PC-9 (cell line): ENCODE data around the gene SMIM22.
"Not testable (repeated sequence)": the region's sequence is repeated elsewhere in the genome, so short reads cannot be mapped to it uniquely, and the experiment has no call there.

Experiments
- EZH2 ChIP-seq: fragments of 200-600 bp; sonication (generic); IDR thresholded peaks from 2 replicates; pipeline ENCODE4 v1.8.0; 2017; ENCODE audit warnings: antibody characterized with exemption, low read depth
- TF ChIP-seq, protein P1 (sequence below): fragments of 200-600 bp; sonication (generic); conservative IDR thresholded peaks from 2 replicates; pipeline ENCODE4 v1.6.1; 2017; ENCODE audit warnings: mixed run types, antibody characterized with exemption, mild to moderate bottlenecking, moderate library complexity

DNA sequence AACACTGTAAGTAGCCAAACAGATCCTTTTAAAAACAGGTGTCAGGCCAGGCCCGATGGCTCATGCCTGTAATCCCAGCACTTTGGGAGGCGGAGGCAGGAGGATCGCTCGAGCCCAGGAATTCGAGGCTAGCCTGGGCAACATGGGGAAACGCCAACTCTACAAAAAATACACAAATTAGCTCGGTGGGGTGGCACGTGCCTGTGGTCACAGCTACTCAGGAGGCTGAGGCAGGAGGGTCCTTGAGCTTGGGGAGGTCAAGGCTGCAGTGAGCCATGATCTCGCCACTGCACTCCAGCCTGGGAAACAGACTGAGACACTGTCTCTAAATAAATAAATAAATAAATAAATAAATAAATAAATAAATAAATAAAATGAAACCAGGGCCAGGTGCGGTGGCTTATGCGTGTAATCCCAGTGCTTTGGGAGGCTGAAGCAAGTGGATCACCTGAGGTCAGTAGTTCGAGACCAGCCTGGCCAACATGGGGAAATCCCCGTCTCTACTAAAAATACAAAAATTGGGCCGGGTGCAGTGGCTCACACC is 10.7 kb upstream of the SMIM22 start:
- TF ChIP-seq, protein P1, sequence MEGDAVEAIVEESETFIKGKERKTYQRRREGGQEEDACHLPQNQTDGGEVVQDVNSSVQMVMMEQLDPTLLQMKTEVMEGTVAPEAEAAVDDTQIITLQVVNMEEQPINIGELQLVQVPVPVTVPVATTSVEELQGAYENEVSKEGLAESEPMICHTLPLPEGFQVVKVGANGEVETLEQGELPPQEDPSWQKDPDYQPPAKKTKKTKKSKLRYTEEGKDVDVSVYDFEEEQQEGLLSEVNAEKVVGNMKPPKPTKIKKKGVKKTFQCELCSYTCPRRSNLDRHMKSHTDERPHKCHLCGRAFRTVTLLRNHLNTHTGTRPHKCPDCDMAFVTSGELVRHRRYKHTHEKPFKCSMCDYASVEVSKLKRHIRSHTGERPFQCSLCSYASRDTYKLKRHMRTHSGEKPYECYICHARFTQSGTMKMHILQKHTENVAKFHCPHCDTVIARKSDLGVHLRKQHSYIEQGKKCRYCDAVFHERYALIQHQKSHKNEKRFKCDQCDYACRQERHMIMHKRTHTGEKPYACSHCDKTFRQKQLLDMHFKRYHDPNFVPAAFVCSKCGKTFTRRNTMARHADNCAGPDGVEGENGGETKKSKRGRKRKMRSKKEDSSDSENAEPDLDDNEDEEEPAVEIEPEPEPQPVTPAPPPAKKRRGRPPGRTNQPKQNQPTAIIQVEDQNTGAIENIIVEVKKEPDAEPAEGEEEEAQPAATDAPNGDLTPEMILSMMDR = not testable (repeated sequence)
- not testable (repeated sequence) for TF ChIP-seq EZH2
